Inflammatory macrophage (primary cell): ENCODE results near the gene RPSA.
A peak's percentile ranks its signal among the peaks of the same experiment; 100 is the strongest.
"Not testable (repeated sequence)": the region's sequence is repeated elsewhere in the genome, so short reads cannot be mapped to it uniquely, and the experiment has no call there.

Experiments used
- DNase-seq, 2 donors: peaks; one replicate each; pipeline ENCODE4 v3.0.0-alpha.2; 2020 to 2022

The RPSA gene

GRCh38 chr3:39388741-39389248 is 17.7 kb upstream of the RPSA start:
- DNase-seq: no peak

GRCh38 chr3:39390181-39390580 is 16.3 kb upstream of the RPSA start:
- DNase-seq: no peak

GRCh38 chr3:39396690-39397089 is 9.8 kb upstream of the RPSA start:
- DNase-seq: no peak

GRCh38 chr3:39398700-39399099 is 7.8 kb upstream of the RPSA start:
- DNase-seq: no peak

DNA sequence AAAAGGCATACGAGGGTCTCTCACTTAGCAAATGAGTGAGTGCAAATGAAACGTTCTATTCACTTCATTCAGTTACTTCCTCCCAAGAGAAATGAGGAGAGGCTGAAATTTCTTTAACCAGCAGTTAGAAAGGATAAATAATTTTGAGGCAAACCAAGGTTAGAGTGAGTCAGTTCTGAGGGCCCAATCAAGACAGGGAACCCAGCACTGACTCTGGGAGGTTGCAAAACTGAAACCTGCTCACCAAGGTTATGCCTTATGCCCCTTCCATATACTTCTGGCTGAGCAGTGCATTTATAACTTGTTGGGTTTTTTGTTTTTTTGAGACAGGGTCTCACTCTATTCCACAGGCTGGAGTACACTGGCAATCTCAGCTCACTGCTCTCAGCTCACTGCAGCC is 4.5 kb upstream of the RPSA start:
- no peak for DNase-seq

GRCh38 chr3:39404943-39405686 is 1.4 kb upstream of the RPSA start:
- no peak for DNase-seq

DNA sequence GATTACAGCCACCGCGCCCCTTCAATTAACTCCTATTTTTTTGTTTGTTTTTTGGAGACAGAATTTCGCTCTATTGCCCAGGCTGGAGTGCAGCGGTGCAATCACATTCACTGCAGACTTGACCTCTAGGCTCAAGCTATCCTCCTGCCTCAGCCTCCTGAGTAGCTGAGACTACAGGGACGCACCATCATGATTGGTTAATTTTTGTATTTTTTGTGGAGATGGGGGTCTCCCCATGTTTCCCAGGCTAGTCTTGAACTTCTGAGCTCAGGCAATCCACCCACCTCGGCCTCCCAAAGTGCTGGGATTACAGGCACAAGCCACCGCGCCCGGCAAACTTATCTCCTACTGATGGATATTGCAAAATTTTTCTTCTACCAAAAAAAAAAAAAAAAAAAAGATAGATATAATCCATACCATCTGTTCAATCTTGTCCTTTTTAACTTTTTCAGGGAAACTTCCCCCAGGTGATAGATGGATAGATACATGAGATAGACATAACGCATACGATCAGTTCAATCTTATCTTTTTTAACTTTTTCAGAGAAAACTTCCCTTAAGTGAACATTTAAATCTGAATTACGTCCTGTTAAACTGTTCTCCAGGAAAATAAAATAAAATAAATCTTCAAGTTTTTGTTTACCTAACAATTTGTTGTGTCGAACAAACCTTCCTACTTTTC is 693 bp upstream of the RPSA start:
- no peak for DNase-seq

DNA sequence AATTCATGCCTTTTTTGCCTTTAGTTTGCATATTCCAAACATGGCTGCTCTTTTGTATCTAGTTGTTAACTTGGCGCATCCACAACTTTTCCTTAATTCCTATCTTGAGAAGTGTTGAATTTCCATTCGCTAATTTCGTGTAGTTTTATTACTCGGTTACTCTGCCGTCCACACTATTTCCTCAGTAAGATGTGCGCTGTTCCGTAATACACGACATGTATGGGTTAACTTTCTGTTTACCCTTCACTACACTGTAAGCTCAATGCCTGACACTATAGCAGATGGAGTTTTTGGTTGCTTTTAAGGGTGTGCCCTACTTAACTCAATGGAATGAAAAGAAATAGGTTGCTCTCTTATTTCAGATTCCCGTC is 724 bp downstream of the RPSA start:
- DNase-seq: peak in 1 of 2 donors; percentile 7

GRCh38 chr3:39407773-39408492 is 1.4 kb downstream of the RPSA start:
- no peak for DNase-seq

- no peak for DNase-seq
Observed at GRCh38 chr3:39408493-39409372, 2.2 kb downstream of the RPSA start.

GRCh38 chr3:39409514-39410136 is 3.1 kb downstream of the RPSA start:
- DNase-seq: no peak

GRCh38 chr3:39410893-39411292 is 4.4 kb downstream of the RPSA start:
- no peak for DNase-seq

GRCh38 chr3:39412668-39413260 is 6.2 kb downstream of the RPSA start:
- DNase-seq: no peak

DNA sequence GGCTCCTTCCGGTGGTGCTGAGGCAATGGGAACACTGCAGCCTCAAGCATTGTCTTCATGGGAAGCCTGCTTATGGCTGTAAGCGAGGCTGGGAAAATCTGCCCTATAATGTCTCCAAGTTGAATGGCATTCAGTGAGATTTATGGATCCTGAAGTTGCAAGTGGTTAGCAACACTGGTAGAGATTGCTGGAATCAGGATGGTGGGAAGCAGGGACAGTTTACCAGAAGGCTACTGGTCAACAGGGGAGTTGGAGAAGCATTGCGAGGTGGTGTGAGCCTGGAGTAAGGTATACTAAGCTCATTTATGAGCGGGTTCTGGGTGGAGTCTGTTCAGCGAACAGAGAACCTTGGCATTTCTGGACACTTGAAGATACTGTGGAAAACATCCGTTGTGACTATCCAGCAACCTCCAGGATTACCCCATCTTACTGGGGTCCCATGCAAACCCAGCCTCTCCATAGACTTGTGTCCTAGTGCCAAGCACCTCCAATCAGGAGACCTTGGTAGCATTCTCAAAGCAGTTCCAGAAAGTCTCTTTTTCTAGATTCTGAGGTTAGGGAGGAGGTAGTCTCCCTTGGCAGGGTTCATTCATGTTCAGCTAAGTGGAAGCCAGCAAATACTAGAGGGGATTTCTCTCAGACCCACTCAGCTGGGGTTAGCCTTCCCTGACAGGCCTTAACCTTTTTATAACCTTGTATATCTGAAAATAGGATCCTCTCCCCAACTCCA is 7.3 kb downstream of the RPSA start:
- DNase-seq: no peak

GRCh38 chr3:39414421-39414907 is 7.9 kb downstream of the RPSA start:
- no peak for DNase-seq

DNA sequence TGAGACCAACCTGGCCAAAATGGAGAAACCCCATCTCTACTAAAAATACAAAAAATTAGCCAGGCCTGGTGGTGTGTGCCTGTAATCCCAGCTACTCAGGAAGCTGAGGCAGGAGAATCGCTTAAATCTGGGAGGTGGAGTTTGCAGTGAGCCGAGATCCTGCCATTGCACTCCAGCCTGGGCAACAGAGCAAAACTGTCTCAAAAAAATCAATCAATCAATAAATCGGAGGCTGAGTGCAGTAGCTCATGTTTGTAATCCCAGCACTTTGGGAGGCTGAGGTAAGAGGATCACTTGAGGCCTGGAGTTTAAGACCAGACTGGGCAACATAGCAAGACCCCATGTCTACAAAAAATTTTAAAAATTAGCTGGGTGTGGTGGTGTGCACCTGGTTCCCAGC is 8.8 kb downstream of the RPSA start:
- not testable (repeated sequence) for DNase-seq

- DNase-seq: no peak
Observed at GRCh38 chr3:39415983-39416382, 9.5 kb downstream of the RPSA start.

- DNase-seq: not testable (repeated sequence)
Observed at GRCh38 chr3:39416998-39417397, 10.5 kb downstream of the RPSA start.

DNA sequence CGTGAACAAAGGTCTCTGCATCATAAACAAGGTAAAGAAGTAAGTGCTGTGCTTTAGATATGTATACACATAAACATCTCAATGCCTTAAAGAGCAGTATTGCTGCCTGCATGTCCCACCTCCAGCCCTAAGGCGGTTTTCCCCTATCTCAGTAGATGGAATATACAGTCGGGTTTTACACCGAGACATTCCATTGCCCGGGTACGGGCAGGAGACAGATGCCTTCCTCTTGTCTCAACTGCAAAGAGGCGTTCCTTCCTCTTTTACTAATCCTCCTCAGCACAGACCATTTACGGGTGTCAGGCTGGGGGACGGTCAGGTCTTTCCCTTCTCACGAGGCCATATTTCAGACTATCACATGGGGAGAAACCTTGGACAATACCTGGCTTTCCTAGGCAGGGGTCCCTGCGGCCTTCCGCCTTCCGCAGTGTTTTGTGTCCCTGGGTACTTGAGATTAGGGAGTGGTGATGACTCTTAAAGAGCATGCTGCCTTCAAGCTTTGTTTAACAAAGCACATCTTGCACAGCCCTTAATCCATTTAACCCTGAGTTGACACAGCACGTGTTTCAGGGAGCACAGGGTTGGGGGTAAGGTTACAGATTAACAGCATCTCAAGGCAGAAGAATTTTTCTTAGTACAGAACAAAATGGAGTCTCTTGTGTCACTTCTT is 12.2 kb downstream of the RPSA start:
- DNase-seq: not testable (repeated sequence)

- no peak for DNase-seq
Observed at GRCh38 chr3:39419742-39420315, 13.3 kb downstream of the RPSA start.
